GM12878 (cell line): ENCODE data around the gene PRKN. TPM values are rescaled to one million over a fixed set of nuclear protein-coding genes. Genes with fewer than 3 reads are reported as not detected.

Source experiments
- ATAC-seq: fragments of 200-7000 bp; cut with Tn5 transposase; 3 replicates; pipeline ENCODE4 v1.9.1; 2020; ENCODE audit warnings: mild to moderate bottlenecking, moderate library complexity
- BruUV-seq: library from RNA; stranded (reverse); fragments of 400-500 nt; replicated peaks from 2 replicates; lab custom pipeline; 2021; lab: Mats Ljungman, UMichigan
- CTCF ChIA-PET: fragments of 300-600 bp; sonication (Branson Sonifier 250); formaldehyde crosslinking; extraction: SDS; loops from one replicate; lab custom pipeline; 2021; ENCODE audit warnings: inconsistent platforms; lab: Yijun Ruan, JAX
- POLR2A ChIA-PET: fragments of 350-600 bp; formaldehyde crosslinking; extraction: SDS; loops from one replicate; lab custom pipeline; 2021; ENCODE audit warnings: inconsistent platforms; lab: Charles Lee
- RAD21 ChIA-PET: fragments of 300-600 bp; sonication (Branson Sonifier 250); formaldehyde crosslinking; loops from one replicate; lab custom pipeline; 2023; ENCODE audit warnings: antibody characterized with exemption; ENCODE audit not compliant: unreplicated experiment; lab: Charles Lee
- SMC1A ChIA-PET: fragments of 300-600 bp; sonication (Branson Sonifier 250); formaldehyde crosslinking; loops from one replicate; lab custom pipeline; 2023; ENCODE audit not compliant: unreplicated experiment, uncharacterized antibody; lab: Charles Lee
- DNase-seq: peaks from one replicate; pipeline ENCODE4 v3.0.0-alpha.2; 2011; ENCODE audit warnings: low read depth, low spot score
- FAIRE-seq: peaks from 3 replicates; lab custom pipeline; 2011; peaks lifted over from hg19 to GRCh38; lab: Jason Lieb, UNC
- H2AFZ ChIP-seq: 2 replicates; pipeline ENCODE4 v1.6.0; 2011; ENCODE audit warnings: low read depth, low read length, control low read depth; ENCODE audit not compliant: control insufficient read depth
- H3K27ac ChIP-seq: 2 replicates; pipeline ENCODE4 v1.5.1; 2011; ENCODE audit warnings: control low read depth; ENCODE audit not compliant: control insufficient read depth, insufficient read depth
- H3K27me3 ChIP-seq, 2 experiments: replicated peaks in 1 of 2; 2 replicates each; pipeline versions ENCODE4 v1.6.0 to v1.6.1; 2011; ENCODE audit warnings: low read length in 1 of 2; ENCODE audit not compliant: control insufficient read depth in 2 of 2, insufficient read depth in 2 of 2
- H3K36me3 ChIP-seq, 2 experiments: 2 replicates each; pipeline ENCODE4 v1.5.1; 2011; ENCODE audit warnings: low read length in 1 of 2; ENCODE audit not compliant: control insufficient read depth in 2 of 2, insufficient read depth in 2 of 2
- H3K4me1 ChIP-seq: 2 replicates; pipeline ENCODE4 v1.6.1; 2011; ENCODE audit warnings: mild to moderate bottlenecking, low read length, moderate library complexity, mixed read lengths; ENCODE audit not compliant: control insufficient read depth, insufficient read depth
- H3K4me2 ChIP-seq: 2 replicates; pipeline ENCODE4 v1.6.0; 2011; ENCODE audit warnings: control low read depth; ENCODE audit not compliant: control insufficient read depth, insufficient read depth
- H3K4me3 ChIP-seq: fragments of 200-600 bp; sonication (generic); 2 replicates; pipeline ENCODE4 v1.5.1; 2016
- H3K79me2 ChIP-seq: 2 replicates; pipeline ENCODE4 v1.6.0; 2011; ENCODE audit warnings: low read length; ENCODE audit not compliant: control insufficient read depth, insufficient read depth
- H3K9ac ChIP-seq: 2 replicates; pipeline ENCODE4 v1.8.0; 2011; ENCODE audit warnings: low read length, control low read depth, mixed read lengths; ENCODE audit not compliant: control insufficient read depth, insufficient read depth
- H3K9me3 ChIP-seq: replicated peaks from 3 replicates; pipeline ENCODE4 v1.5.1; 2011; ENCODE audit warnings: mild to moderate bottlenecking, low read length; ENCODE audit not compliant: control insufficient read depth, insufficient read depth
- H4K20me1 ChIP-seq: 2 replicates; pipeline ENCODE4 v1.6.0; 2011; ENCODE audit not compliant: control insufficient read depth, insufficient read depth
- WGBS: methylation state at CpG from one replicate; pipeline ENCODE4 v1.1.6; 2016; ENCODE audit warnings: low lambda C conversion rate; ENCODE audit not compliant: insufficient replicate concordance, insufficient coverage; ENCODE audit errors: missing lambda C conversion rate; 5-methylcytosine and 5-hydroxymethylcytosine counted together
- in situ Hi-C: fragments of 300-500 bp; cut with MboI; formaldehyde crosslinking; loops from 9 replicates; pipeline ENCODE4 v1.14.3; 2018; ENCODE audit warnings: mixed read lengths
- intact Hi-C: fragments of 100-400 bp; cut with micrococcal nuclease; formaldehyde crosslinking; loops from one replicate; pipeline ENCODE4 v1.14.2; 2022; ENCODE audit not compliant: unreplicated experiment
- polyA plus RNA-seq, 11 experiments: library from polyadenylated mRNA; depleted of rRNA in 4 of 11; unstranded in 6 of 11; stranded (reverse) in 5 of 11; fragments of >200 nt; fragmentation: Nextera tagmentation in 4 of 11; fragmentation: Illumina TruSeq in 1 of 11; extraction: Ambion mirVana in 4 of 11; extraction: Trizol in 1 of 11; gene quantifications; 1 replicate in 1 of 11; 2 replicates in 10 of 11; pipeline versions ENCODE4 v1.2.1 to v1.2.3, GENCODE V29; 2011 to 2016; ENCODE audit warnings: inconsistent platforms in 2 of 11, missing spikeins in 2 of 11, low read depth in 1 of 11
- total RNA-seq, 4 experiments: library from RNA; depleted of rRNA in 3 of 4; stranded (reverse); fragments of >200 nt in 3 of 4; fragmentation: Illumina TruSeq in 1 of 4; extraction: Trizol in 1 of 4; gene quantifications; 2 replicates each; pipeline versions ENCODE4 v1.2.1 to v1.2.3, GENCODE V29; 2013 to 2021
- TF ChIP-seq, protein P1 (sequence below): fragments of 450-650 bp; IDR thresholded peaks from 2 replicates; pipeline ENCODE4 v1.6.1; 2017; ENCODE audit warnings: mild to moderate bottlenecking
- TF ChIP-seq, protein P2 (sequence below): fragments of 450-650 bp; IDR thresholded peaks from 2 replicates; pipeline ENCODE4 v1.6.1; 2016; ENCODE audit warnings: mild to moderate bottlenecking

PRKN gene
- total and polyA plus RNA-seq, 10 of the 15 experiments (the other 5 are each of a cell fraction or from before 2014, with no cell fraction given), result 0.06 to 0.09 TPM; not detected in 8

DNA sequence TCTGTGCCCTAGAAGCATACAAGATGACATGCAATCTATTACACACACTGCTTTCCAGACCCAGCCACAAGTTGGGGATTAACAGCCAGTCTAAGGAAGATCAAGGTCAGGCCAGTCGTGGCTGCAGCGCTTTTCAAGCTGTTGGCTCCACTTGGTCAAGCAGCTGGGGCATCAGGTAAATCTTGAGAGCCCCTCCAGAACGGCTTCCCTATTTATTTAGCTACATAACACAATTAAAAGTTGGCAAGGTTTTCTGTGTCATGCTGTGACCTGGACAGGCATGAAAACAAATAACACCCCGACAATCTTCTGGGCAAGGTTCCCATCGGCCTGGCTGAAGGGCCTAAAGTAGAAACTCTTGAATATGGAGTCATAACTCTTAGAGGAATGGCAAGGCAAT is 524.3 kb downstream of the PRKN start:
- H3K4me2 ChIP-seq, result no peak overlapping the region
- no peak overlapping the region for H3K9ac ChIP-seq
- H3K4me1 ChIP-seq, result no peaks in the 10 kb centered on the region
- H2AFZ ChIP-seq, result no peak overlapping the region
- no peaks in the 10 kb centered on the region for H3K79me2 ChIP-seq
- no peak for ATAC-seq
- H4K20me1 ChIP-seq, result no peaks in the 10 kb centered on the region
- no peak for DNase-seq
- WGBS, result 35% methylated on average over 5 of the region's 5 CpGs
- ChIA-PET RAD21 (no interaction called here), POLR2A (no interaction called here), CTCF (no interaction called here)
- no TSS peak for BruUV-seq
- no peaks in the 10 kb centered on the region for H3K36me3 ChIP-seq
- no peak overlapping the region for H3K4me3 ChIP-seq
- no peaks in the 10 kb centered on the region for H3K9me3 ChIP-seq
- in situ Hi-C loops, result no loop called here
- H3K27ac ChIP-seq, result no peak overlapping the region
- FAIRE-seq, result no peak
- intact Hi-C loops, result no loop called here
- TF ChIP-seq, protein P1, sequence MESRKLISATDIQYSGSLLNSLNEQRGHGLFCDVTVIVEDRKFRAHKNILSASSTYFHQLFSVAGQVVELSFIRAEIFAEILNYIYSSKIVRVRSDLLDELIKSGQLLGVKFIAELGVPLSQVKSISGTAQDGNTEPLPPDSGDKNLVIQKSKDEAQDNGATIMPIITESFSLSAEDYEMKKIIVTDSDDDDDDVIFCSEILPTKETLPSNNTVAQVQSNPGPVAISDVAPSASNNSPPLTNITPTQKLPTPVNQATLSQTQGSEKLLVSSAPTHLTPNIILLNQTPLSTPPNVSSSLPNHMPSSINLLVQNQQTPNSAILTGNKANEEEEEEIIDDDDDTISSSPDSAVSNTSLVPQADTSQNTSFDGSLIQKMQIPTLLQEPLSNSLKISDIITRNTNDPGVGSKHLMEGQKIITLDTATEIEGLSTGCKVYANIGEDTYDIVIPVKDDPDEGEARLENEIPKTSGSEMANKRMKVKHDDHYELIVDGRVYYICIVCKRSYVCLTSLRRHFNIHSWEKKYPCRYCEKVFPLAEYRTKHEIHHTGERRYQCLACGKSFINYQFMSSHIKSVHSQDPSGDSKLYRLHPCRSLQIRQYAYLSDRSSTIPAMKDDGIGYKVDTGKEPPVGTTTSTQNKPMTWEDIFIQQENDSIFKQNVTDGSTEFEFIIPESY, result no peak
- TF ChIP-seq, protein P2, sequence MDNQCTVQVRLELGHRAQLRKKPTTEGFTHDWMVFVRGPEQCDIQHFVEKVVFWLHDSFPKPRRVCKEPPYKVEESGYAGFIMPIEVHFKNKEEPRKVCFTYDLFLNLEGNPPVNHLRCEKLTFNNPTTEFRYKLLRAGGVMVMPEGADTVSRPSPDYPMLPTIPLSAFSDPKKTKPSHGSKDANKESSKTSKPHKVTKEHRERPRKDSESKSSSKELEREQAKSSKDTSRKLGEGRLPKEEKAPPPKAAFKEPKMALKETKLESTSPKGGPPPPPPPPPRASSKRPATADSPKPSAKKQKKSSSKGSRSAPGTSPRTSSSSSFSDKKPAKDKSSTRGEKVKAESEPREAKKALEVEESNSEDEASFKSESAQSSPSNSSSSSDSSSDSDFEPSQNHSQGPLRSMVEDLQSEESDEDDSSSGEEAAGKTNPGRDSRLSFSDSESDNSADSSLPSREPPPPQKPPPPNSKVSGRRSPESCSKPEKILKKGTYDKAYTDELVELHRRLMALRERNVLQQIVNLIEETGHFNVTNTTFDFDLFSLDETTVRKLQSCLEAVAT, result no peak
- TF ChIP-seq, all 136 proteins: peak for 0
- SMC1A ChIA-PET, result no interaction called here
- no peaks in the 10 kb centered on the region for H3K27me3 ChIP-seq
